CD14-positive monocyte (primary cell): ENCODE results near the gene PSTPIP1. TPM values are rescaled to one million over a fixed set of nuclear protein-coding genes. Genes with fewer than 3 reads are reported as not detected.

Experiments used
- DNase-seq, 3 donors: peaks; one replicate each; pipeline ENCODE4 v3.0.0-alpha.2; 2011 to 2022
- H2AFZ ChIP-seq: 2 replicates; pipeline ENCODE4 v1.6.0; 2012; ENCODE audit warnings: mild to moderate bottlenecking, low read depth, low read length, inconsistent platforms; ENCODE audit not compliant: insufficient read depth, poor library complexity, severe bottlenecking
- H3K27ac ChIP-seq, 2 donors: 1 replicate in 1 of 2; 2 replicates in 1 of 2; pipeline ENCODE4 v1.5.1; 2012 to 2013; ENCODE audit warnings: low read length in 2 of 2, control low read depth in 1 of 2, inconsistent platforms in 1 of 2, low read depth in 1 of 2, mild to moderate bottlenecking in 1 of 2
- H3K27me3 ChIP-seq, 2 donors: one replicate each; pipeline versions ENCODE4 v1.6.0 to v1.6.1; 2011 to 2013; ENCODE audit warnings: low read length in 2 of 2; ENCODE audit not compliant: control insufficient read depth in 2 of 2, insufficient read depth in 2 of 2
- H3K36me3 ChIP-seq, 2 donors: replicated peaks in 1 of 2; 1 replicate in 1 of 2; 2 replicates in 1 of 2; pipeline versions ENCODE4 v1.5.1 to v1.6.1; 2012 to 2013; ENCODE audit warnings: low read length in 2 of 2, control low read depth in 1 of 2, inconsistent platforms in 1 of 2, mild to moderate bottlenecking in 1 of 2; ENCODE audit not compliant: insufficient read depth in 2 of 2, control insufficient read depth in 1 of 2
- H3K4me1 ChIP-seq, 2 donors: 1 replicate in 1 of 2; 2 replicates in 1 of 2; pipeline versions ENCODE4 v1.5.1 to v1.6.1; 2012 to 2013; ENCODE audit warnings: low read length in 2 of 2, control low read depth in 1 of 2, inconsistent platforms in 1 of 2, mild to moderate bottlenecking in 1 of 2, moderate library complexity in 1 of 2; ENCODE audit not compliant: insufficient read depth in 2 of 2, control insufficient read depth in 1 of 2
- H3K4me2 ChIP-seq: replicated peaks from 2 replicates; pipeline ENCODE3; 2012; ENCODE audit warnings: low read length, moderate library complexity, mild to moderate bottlenecking; ENCODE audit not compliant: poor library complexity, severe bottlenecking; ENCODE audit errors: extremely low read depth
- H3K4me3 ChIP-seq, 3 experiments: fragments of 200-600 bp in 1 of 3; sonication (generic) in 1 of 3; replicated peaks in 1 of 3; 1 replicate in 2 of 3; 2 replicates in 1 of 3; pipeline ENCODE4 v1.5.1; 2011 to 2013; ENCODE audit warnings: low read length in 3 of 3, mild to moderate bottlenecking in 3 of 3, control low read depth in 2 of 3, low read depth in 2 of 3, inconsistent platforms in 1 of 3, moderate library complexity in 1 of 3
- H3K79me2 ChIP-seq: 2 replicates; pipeline ENCODE4 v1.6.0; 2012; ENCODE audit warnings: mild to moderate bottlenecking, control low read depth, inconsistent platforms, low read length, moderate library complexity; ENCODE audit not compliant: insufficient read depth
- H3K9ac ChIP-seq: 2 replicates; pipeline ENCODE4 v1.6.0; 2017; ENCODE audit warnings: low read length, mild to moderate bottlenecking; ENCODE audit not compliant: insufficient read depth, poor library complexity, severe bottlenecking
- H3K9me3 ChIP-seq, 2 donors: replicated peaks in 1 of 2; 1 replicate in 1 of 2; 2 replicates in 1 of 2; pipeline versions ENCODE4 v1.5.1 to v1.6.1; 2012 to 2013; ENCODE audit warnings: low read length in 2 of 2, control low read depth in 1 of 2; ENCODE audit not compliant: control insufficient read depth in 1 of 2, insufficient read depth in 1 of 2
- H4K20me1 ChIP-seq: 2 replicates; pipeline ENCODE4 v1.6.0; 2012; ENCODE audit warnings: mild to moderate bottlenecking, low read length, control low read depth, moderate library complexity; ENCODE audit not compliant: insufficient read depth
- H3K27ac Mint-ChIP-seq, 7 donors: one replicate each; pipeline ENCODE4 v1.8.0; 2020; ENCODE audit warnings: mild to moderate bottlenecking in 7 of 7, mixed read lengths in 7 of 7, moderate library complexity in 6 of 7, inconsistent platforms in 2 of 7
- H3K27me3 Mint-ChIP-seq, 3 donors: one replicate each; pipeline ENCODE4 v1.8.0; 2021 to 2022; ENCODE audit warnings: low read depth in 3 of 3, mild to moderate bottlenecking in 3 of 3, mixed read lengths in 3 of 3, moderate library complexity in 3 of 3, inconsistent platforms in 1 of 3
- H3K36me3 Mint-ChIP-seq, 2 donors: one replicate each; pipeline ENCODE4 v1.8.0; 2020; ENCODE audit warnings: mixed read lengths in 2 of 2, inconsistent platforms in 1 of 2, mild to moderate bottlenecking in 1 of 2
- H3K4me1 Mint-ChIP-seq: one replicate; pipeline ENCODE4 v1.8.0; 2020; ENCODE audit warnings: mild to moderate bottlenecking, mixed read lengths
- H3K4me3 Mint-ChIP-seq, 2 donors: one replicate each; pipeline ENCODE4 v1.8.0; 2020; ENCODE audit warnings: mild to moderate bottlenecking in 2 of 2, mixed read lengths in 2 of 2, moderate library complexity in 1 of 2
- H3K9me3 Mint-ChIP-seq, 7 donors: one replicate each; pipeline ENCODE4 v1.8.0; 2020 to 2022; ENCODE audit warnings: mixed read lengths in 7 of 7, mild to moderate bottlenecking in 6 of 7, moderate library complexity in 6 of 7, inconsistent platforms in 2 of 7
- WGBS: methylation state at CpG from one replicate; pipeline ENCODE4 v1.1.5; 2013; ENCODE audit warnings: missing lambda C conversion rate; ENCODE audit not compliant: insufficient coverage; 5-methylcytosine and 5-hydroxymethylcytosine counted together
- intact Hi-C, 2 donors: fragments of 100-400 bp; cut with micrococcal nuclease; formaldehyde crosslinking; loops; one replicate each; pipeline versions ENCODE4 v1.15.0 to v1.15.1; 2023
- polyA plus RNA-seq, 3 donors: library from polyadenylated mRNA; depleted of rRNA in 1 of 3; unstranded in 2 of 3; stranded (reverse) in 1 of 3; fragments of 300-500 nt in 2 of 3; fragments of >200 nt in 1 of 3; fragmentation: Illumina TruSeq in 2 of 3; gene quantifications; 1 replicate in 2 of 3; 2 replicates in 1 of 3; pipeline ENCODE4 v1.2.3, GENCODE V29; 2012 to 2021
- TF ChIP-seq, protein P1 (sequence below): fragments of 200-600 bp; IDR thresholded peaks from one replicate; pipeline ENCODE4 v1.8.0; 2022; ENCODE audit warnings: antibody characterized with exemption, mild to moderate bottlenecking

Gene PSTPIP1
- polyA plus RNA-seq, 3 donors, result 85.9 to 183 (median 86.8) TPM

DNA sequence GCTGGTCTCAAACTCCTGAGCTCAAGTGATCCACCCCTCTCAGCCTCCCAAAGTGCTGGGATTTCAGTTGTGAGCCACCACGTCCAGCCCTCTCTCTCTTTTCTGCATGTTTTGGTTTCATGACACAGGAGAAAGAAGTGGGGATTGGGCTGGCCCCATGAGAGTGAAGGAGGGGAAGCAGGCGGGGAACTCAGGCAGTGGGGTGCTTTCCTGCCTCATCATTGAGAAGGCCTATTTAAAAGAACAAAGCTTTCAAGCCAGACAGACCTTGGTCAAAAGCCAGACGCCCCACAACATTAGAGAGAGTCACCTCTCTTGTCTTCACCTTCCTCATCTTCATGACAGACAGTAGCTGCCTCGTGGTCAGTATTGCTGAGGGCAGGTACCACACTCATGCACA lies 15.9 kb downstream of the PSTPIP1 start:
- intact Hi-C loops, result no loop called here
- Histone ChIP-seq H3K27ac (peak overlapping the region in 1 of 2 donors; percentile 66), H2AFZ (no peak overlapping the region), H3K4me3 (no peak overlapping the region), H3K27me3 (no peaks in the 10 kb centered on the region), H3K36me3 (peaks cover 34 to 51% of the 10 kb centered on the region in 2 donors), H3K4me2 (no peak overlapping the region), H3K9ac (no peak overlapping the region), H3K9me3 (no peaks in the 10 kb centered on the region), H3K79me2 (peaks cover 100% of the 10 kb centered on the region), H4K20me1 (peaks cover 100% of the 10 kb centered on the region), H3K4me1 (peaks cover 64 to 87% of the 10 kb centered on the region in 2 donors)
- TF ChIP-seq, protein P1, sequence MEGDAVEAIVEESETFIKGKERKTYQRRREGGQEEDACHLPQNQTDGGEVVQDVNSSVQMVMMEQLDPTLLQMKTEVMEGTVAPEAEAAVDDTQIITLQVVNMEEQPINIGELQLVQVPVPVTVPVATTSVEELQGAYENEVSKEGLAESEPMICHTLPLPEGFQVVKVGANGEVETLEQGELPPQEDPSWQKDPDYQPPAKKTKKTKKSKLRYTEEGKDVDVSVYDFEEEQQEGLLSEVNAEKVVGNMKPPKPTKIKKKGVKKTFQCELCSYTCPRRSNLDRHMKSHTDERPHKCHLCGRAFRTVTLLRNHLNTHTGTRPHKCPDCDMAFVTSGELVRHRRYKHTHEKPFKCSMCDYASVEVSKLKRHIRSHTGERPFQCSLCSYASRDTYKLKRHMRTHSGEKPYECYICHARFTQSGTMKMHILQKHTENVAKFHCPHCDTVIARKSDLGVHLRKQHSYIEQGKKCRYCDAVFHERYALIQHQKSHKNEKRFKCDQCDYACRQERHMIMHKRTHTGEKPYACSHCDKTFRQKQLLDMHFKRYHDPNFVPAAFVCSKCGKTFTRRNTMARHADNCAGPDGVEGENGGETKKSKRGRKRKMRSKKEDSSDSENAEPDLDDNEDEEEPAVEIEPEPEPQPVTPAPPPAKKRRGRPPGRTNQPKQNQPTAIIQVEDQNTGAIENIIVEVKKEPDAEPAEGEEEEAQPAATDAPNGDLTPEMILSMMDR, result no peak
- peaks cover 35 to 72% of the 10 kb centered on the region in 2 donors for H3K36me3 Mint-ChIP-seq
- no peak for DNase-seq
- WGBS, result 69% methylated on average over 2 of the region's 4 CpGs
- no peaks in the 10 kb centered on the region for H3K9me3 Mint-ChIP-seq
- peaks cover 0 to 2% (median 0%) of the 10 kb centered on the region in 3 donors for H3K27me3 Mint-ChIP-seq
- H3K4me1 Mint-ChIP-seq, result peaks cover 87% of the 10 kb centered on the region
- peak overlapping the region in 6 of 7 donors; percentile 26 to 90 (median 85) for H3K27ac Mint-ChIP-seq
- H3K4me3 Mint-ChIP-seq, result no peak overlapping the region

- Mint-ChIP-seq H3K36me3 (peaks cover 31 to 75% of the 10 kb centered on the region in 2 donors), H3K27me3 (peaks cover 0 to 2% (median 0%) of the 10 kb centered on the region in 3 donors), H3K4me3 (no peak overlapping the region), H3K9me3 (no peaks in the 10 kb centered on the region), H3K27ac (peak overlapping the region in 6 of 7 donors; percentile 62 to 94 (median 93)), H3K4me1 (peaks cover 88% of the 10 kb centered on the region)
- 93% methylated on average over 2 of the region's 3 CpGs for WGBS
- Histone ChIP-seq H3K4me1 (peaks cover 72 to 88% of the 10 kb centered on the region in 2 donors), H3K27ac (peak overlapping the region; percentile 67 to 83), H3K36me3 (peaks cover 33 to 50% of the 10 kb centered on the region in 2 donors), H3K9me3 (no peaks in the 10 kb centered on the region), H3K4me3 (no peak overlapping the region), H3K79me2 (peaks cover 100% of the 10 kb centered on the region), H3K27me3 (no peaks in the 10 kb centered on the region), H3K4me2 (no peak overlapping the region), H2AFZ (no peak overlapping the region), H4K20me1 (peaks cover 100% of the 10 kb centered on the region), H3K9ac (no peak overlapping the region)
- no peak for DNase-seq
- TF ChIP-seq, protein P1, result no peak
- intact Hi-C loops, result no loop called here
Observed at GRCh38 chr15:77012117-77012712, 17.3 kb downstream of the PSTPIP1 start.
